SK-N-MC (cell line): ENCODE results near the gene KCTD16.

Experiments used
- EZH2 ChIP-seq: fragments of 200-600 bp; sonication (generic); IDR thresholded peaks from one replicate; pipeline ENCODE4 v1.6.1; 2017; ENCODE audit warnings: antibody characterized with exemption
- FOXP2 ChIP-seq: optimal IDR thresholded peaks from 2 replicates; pipeline ENCODE3; 2011; ENCODE audit warnings: mild to moderate bottlenecking, moderate library complexity; ENCODE audit not compliant: insufficient read depth; ENCODE audit errors: extremely low read length, control extremely low read depth
- POLR2AphosphoS5 ChIP-seq: IDR thresholded peaks from 2 replicates; pipeline ENCODE4 v1.6.1; 2012; ENCODE audit warnings: mild to moderate bottlenecking, low read depth, low read length, borderline replicate concordance

DNA sequence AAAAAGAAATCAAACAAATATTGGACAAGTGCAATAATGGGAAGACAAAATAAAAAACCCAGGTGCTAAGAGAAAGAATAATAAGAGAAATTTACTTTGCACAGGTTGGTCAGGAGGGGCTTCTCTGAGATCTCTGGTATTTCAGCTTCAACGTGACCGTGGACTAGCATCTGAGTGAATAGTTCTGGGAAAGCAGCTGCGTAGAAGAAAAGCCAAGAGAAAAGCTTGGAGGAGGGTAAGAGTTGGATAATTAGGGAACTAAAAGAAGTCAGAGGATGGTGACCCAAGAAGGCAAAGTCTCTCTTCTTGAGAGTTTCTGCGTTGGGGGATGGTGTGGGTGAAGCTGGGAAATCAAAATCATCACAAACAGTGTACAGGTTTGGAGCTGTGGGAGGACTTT, 41.8 kb upstream of the KCTD16 start:
- TF ChIP-seq EZH2, result no peak
- no peak for TF ChIP-seq POLR2AphosphoS5
- no peak for TF ChIP-seq FOXP2
